Measurements from ENCODE around the gene RPL36.

GRCh38 chr19:5694167-5694955 is 4.3 kb downstream of the RPL36 start:
- TF ChIP-seq, protein P1, sequence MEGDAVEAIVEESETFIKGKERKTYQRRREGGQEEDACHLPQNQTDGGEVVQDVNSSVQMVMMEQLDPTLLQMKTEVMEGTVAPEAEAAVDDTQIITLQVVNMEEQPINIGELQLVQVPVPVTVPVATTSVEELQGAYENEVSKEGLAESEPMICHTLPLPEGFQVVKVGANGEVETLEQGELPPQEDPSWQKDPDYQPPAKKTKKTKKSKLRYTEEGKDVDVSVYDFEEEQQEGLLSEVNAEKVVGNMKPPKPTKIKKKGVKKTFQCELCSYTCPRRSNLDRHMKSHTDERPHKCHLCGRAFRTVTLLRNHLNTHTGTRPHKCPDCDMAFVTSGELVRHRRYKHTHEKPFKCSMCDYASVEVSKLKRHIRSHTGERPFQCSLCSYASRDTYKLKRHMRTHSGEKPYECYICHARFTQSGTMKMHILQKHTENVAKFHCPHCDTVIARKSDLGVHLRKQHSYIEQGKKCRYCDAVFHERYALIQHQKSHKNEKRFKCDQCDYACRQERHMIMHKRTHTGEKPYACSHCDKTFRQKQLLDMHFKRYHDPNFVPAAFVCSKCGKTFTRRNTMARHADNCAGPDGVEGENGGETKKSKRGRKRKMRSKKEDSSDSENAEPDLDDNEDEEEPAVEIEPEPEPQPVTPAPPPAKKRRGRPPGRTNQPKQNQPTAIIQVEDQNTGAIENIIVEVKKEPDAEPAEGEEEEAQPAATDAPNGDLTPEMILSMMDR (IDR thresholded peaks at IDR 0.05): no peak
- TF ChIP-seq POLR2A (IDR thresholded peaks at IDR 0.05) (no peak), POLR2AphosphoS5 (IDR thresholded peaks at IDR 0.05) (no peak)
